RWPE2 (cell line): ENCODE data around the gene EFNB1.

Source experiments
- ATAC-seq: fragments of 200-7000 bp; cut with Tn5 transposase; 3 replicates; pipeline ENCODE4 v1.9.1; 2021; ENCODE audit warnings: low read depth
- DNase-seq: peaks from one replicate; pipeline ENCODE4 v3.0.0-alpha.2; 2020; ENCODE audit warnings: low spot score
- H3K27ac ChIP-seq: fragments of 450-650 bp; 2 replicates; pipeline ENCODE4 v1.5.1; 2017; ENCODE audit warnings: mild to moderate bottlenecking; ENCODE audit not compliant: poor library complexity, severe bottlenecking
- H3K27me3 ChIP-seq: fragments of 250-450 bp; sonication (Bioruptor Pico); 2 replicates; pipeline ENCODE4 v1.5.1; 2021; ENCODE audit warnings: mild to moderate bottlenecking, moderate library complexity; ENCODE audit not compliant: insufficient read depth, poor library complexity, severe bottlenecking
- H3K36me3 ChIP-seq: fragments of 250-450 bp; sonication (Bioruptor Pico); 2 replicates; pipeline ENCODE4 v1.5.1; 2020; ENCODE audit warnings: low read depth, mild to moderate bottlenecking, moderate library complexity
- H3K4me1 ChIP-seq: fragments of 250-450 bp; sonication (Bioruptor Pico); 2 replicates; pipeline ENCODE4 v1.5.1; 2021; ENCODE audit warnings: mild to moderate bottlenecking, moderate library complexity; ENCODE audit not compliant: insufficient read depth, poor library complexity, severe bottlenecking
- H3K4me3 ChIP-seq: fragments of 250-450 bp; sonication (Bioruptor Pico); 2 replicates; pipeline ENCODE4 v1.5.1; 2021; ENCODE audit warnings: mild to moderate bottlenecking, moderate library complexity; ENCODE audit not compliant: severe bottlenecking
- H3K9me3 ChIP-seq: fragments of 250-450 bp; sonication (Bioruptor Pico); 2 replicates; pipeline ENCODE4 v1.5.1; 2021; ENCODE audit warnings: mild to moderate bottlenecking, moderate library complexity; ENCODE audit not compliant: severe bottlenecking
- CTCF ChIP-seq: fragments of 450-650 bp; IDR thresholded peaks from one replicate; pipeline ENCODE4 v1.5.1; 2017; ENCODE audit warnings: mild to moderate bottlenecking, moderate library complexity; ENCODE audit not compliant: poor library complexity, severe bottlenecking

EFNB1 gene

GRCh38 chrX:68808686-68809357 is 20.0 kb upstream of the EFNB1 start:
- H3K27me3 ChIP-seq: no peaks in the 10 kb centered on the region
- H3K36me3 ChIP-seq: no peaks in the 10 kb centered on the region
- DNase-seq (no peak), ATAC-seq (peak; percentile 35; the same call in 1 of the 3 replicates)
- no peak overlapping the region for H3K4me3 ChIP-seq
- peak; percentile 29 for TF ChIP-seq CTCF
- no peaks in the 10 kb centered on the region for H3K9me3 ChIP-seq
- H3K4me1 ChIP-seq: no peaks in the 10 kb centered on the region
- H3K27ac ChIP-seq: no peak overlapping the region

- Histone ChIP-seq H3K36me3 (no peaks in the 10 kb centered on the region), H3K27ac (no peak overlapping the region), H3K4me1 (no peaks in the 10 kb centered on the region), H3K27me3 (no peaks in the 10 kb centered on the region), H3K9me3 (no peaks in the 10 kb centered on the region), H3K4me3 (no peak overlapping the region)
- DNase-seq (no peak), ATAC-seq (no peak)
- TF ChIP-seq CTCF: no peak
Observed at GRCh38 chrX:68820476-68821110, 8.2 kb upstream of the EFNB1 start.

- no peaks in the 10 kb centered on the region for H3K27me3 ChIP-seq
- no peaks in the 10 kb centered on the region for H3K9me3 ChIP-seq
- H3K4me3 ChIP-seq: no peak overlapping the region
- H3K4me1 ChIP-seq: no peaks in the 10 kb centered on the region
- no peak overlapping the region for H3K27ac ChIP-seq
- no peak for ATAC-seq
- no peaks in the 10 kb centered on the region for H3K36me3 ChIP-seq
- no peak for TF ChIP-seq CTCF
- no peak for DNase-seq
Observed at GRCh38 chrX:68821616-68822015, 7.2 kb upstream of the EFNB1 start.

GRCh38 chrX:68822641-68823410 is 6.0 kb upstream of the EFNB1 start:
- H3K36me3 ChIP-seq: no peaks in the 10 kb centered on the region
- no peaks in the 10 kb centered on the region for H3K27me3 ChIP-seq
- no peak overlapping the region for H3K4me3 ChIP-seq
- peak; percentile 64 for TF ChIP-seq CTCF
- H3K27ac ChIP-seq: no peak overlapping the region
- no peaks in the 10 kb centered on the region for H3K4me1 ChIP-seq
- ATAC-seq: peak; percentile 84
- H3K9me3 ChIP-seq: no peaks in the 10 kb centered on the region
- DNase-seq: no peak
